Measurements from ENCODE around the gene EXOSC6.
"Not testable (repeated sequence)": the region's sequence is repeated elsewhere in the genome, so short reads cannot be mapped to it uniquely, and the experiment has no call there.

The EXOSC6 gene

DNA sequence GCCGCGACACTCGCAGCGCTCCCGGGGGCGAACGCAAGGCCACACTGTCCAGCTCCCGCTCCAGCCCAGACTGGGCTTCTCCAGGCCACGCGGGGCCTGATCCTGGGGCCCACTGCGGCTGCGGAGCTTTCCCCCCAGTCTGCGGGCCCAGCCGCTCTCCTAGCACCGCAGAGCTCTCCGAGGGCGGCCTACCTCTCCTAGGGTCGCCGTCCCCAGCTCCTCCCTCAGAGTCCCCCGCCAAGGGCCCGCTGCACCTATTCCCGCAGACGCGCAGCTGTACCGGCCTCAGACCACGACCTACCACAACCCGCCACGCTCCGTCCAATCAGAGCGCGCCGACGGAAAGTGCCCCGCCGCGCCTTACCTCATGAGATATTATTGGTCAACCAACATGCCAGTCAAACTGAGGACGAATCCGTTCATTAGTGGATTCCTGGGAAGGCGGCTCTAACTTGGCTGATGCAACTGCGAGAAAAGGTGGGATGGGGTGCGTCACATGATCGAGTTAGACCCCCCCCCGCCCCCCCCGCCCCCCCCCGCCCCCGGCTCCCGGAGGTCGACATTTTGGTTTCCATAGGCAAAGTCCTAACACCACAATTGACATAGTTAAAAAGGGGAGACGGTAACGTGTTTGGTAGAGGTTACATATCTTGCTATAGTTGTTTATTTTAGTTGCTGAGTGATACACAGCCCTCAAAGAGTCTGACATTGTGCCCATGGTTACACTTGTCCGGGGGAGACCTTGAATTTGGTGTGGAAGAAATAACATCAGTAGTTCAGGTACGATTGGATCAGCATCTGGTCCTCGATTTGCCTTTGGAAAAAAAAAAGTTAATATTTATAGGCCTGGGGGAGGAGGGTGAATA, 37.7 kb upstream of the EXOSC6 start, which contains the start of gene AARS1:
AARS1 (minus strand) TSS at position 278 of the 866 bp plus-strand sequence. CDS start 6,743 bp downstream, outside the sequence.
- TF ChIP-seq, protein P1, sequence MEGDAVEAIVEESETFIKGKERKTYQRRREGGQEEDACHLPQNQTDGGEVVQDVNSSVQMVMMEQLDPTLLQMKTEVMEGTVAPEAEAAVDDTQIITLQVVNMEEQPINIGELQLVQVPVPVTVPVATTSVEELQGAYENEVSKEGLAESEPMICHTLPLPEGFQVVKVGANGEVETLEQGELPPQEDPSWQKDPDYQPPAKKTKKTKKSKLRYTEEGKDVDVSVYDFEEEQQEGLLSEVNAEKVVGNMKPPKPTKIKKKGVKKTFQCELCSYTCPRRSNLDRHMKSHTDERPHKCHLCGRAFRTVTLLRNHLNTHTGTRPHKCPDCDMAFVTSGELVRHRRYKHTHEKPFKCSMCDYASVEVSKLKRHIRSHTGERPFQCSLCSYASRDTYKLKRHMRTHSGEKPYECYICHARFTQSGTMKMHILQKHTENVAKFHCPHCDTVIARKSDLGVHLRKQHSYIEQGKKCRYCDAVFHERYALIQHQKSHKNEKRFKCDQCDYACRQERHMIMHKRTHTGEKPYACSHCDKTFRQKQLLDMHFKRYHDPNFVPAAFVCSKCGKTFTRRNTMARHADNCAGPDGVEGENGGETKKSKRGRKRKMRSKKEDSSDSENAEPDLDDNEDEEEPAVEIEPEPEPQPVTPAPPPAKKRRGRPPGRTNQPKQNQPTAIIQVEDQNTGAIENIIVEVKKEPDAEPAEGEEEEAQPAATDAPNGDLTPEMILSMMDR (IDR thresholded peaks at IDR 0.05; ENCODE audit: insufficient read depth, low read length, poor library complexity, severe bottlenecking), result no peak
- no peak for TF ChIP-seq EZH2phosphoT487 (conservative IDR thresholded peaks at IDR 0.05; ENCODE audit: low read length)
- Histone ChIP-seq H3K4me3 (ENCODE audit: insufficient read depth, low read length, poor library complexity, severe bottlenecking) (peak within 1 kb of the TSS; percentile 94), H3K9me2 (replicated peaks; ENCODE audit: insufficient read depth, low read length) (no peaks in the 10 kb centered on the region), H3K27me3 (ENCODE audit: low read length) (no peaks in the 10 kb centered on the region), H3K36me3 (ENCODE audit: low read length) (peaks cover 12% of the 10 kb centered on the region), H3K79me2 (ENCODE audit: insufficient read depth, low read length) (peaks cover 43% of the 10 kb centered on the region), H3K9me3 (ENCODE audit: insufficient read depth, low read length) (no peaks in the 10 kb centered on the region), H3F3A (ENCODE audit: insufficient read depth) (peaks cover 20% of the 10 kb centered on the region), H3K9ac (ENCODE audit: low read length) (peak within 1 kb of the TSS; percentile 99), H2AFZ (ENCODE audit: low read depth, low read length, severe bottlenecking) (peak within 1 kb of the TSS; percentile 79), H4K20me1 (ENCODE audit: low read depth, low read length) (peaks cover 5% of the 10 kb centered on the region; the same call in 1 of the 2 replicates), H3K27ac (ENCODE audit: low read depth, low read length) (peak within 1 kb of the TSS; percentile 95), H3K4me2 (ENCODE audit: low read depth, low read length, poor library complexity, severe bottlenecking) (peak within 1 kb of the TSS; percentile 99)

DNA sequence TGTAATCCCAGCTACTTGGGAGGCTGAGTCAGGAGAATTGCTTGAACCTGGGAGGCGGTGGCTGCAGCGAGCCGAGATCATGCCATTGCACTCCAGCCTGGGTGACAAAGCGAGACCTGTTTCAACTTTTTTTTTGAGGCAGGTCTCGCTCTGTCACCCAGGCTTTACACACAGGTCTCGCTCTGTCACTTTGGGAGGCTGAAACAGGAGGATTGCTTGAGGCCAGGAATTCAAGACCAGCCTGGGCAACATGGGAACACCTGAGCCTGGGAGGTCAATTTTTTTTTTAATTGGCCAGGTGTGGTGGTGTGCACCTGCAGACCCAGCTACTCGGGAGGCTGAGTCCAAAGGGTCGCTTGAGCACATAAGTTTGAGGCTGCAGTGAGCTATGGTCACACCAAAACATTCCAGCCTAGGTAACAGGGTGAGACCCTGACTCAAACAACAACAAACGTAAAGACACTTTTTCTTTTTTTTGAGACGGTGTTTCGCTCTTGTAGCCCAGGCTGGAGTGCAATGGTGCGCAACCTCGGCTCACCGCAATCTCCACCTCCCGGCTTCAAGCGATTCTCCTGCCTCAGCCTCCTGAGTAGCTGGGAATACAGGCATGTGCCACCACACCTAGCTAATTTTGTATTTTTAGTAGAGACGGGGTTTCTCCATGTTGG, 35.7 kb upstream of the EXOSC6 start:
- peak overlapping the region; percentile 70 for H3K4me2 ChIP-seq (ENCODE audit: low read depth, low read length, poor library complexity, severe bottlenecking)
- not testable (repeated sequence) for H2AFZ ChIP-seq (ENCODE audit: low read depth, low read length, severe bottlenecking); H3K27me3 ChIP-seq (ENCODE audit: low read length); H3K9me2 ChIP-seq (replicated peaks; ENCODE audit: insufficient read depth, low read length); H3K9me3 ChIP-seq (ENCODE audit: insufficient read depth, low read length); H4K20me1 ChIP-seq (ENCODE audit: low read depth, low read length)
- H3K36me3 ChIP-seq (ENCODE audit: low read length), result peaks cover 14% of the 10 kb centered on the region
- H3K79me2 ChIP-seq (ENCODE audit: insufficient read depth, low read length), result peaks cover 62% of the 10 kb centered on the region
- H3K27ac ChIP-seq (ENCODE audit: low read depth, low read length), result peak overlapping the region; percentile 95
- peaks cover 20% of the 10 kb centered on the region for H3F3A ChIP-seq (ENCODE audit: insufficient read depth)
- peak overlapping the region; percentile 99 for H3K9ac ChIP-seq (ENCODE audit: low read length)
- H3K4me3 ChIP-seq (ENCODE audit: insufficient read depth, low read length, poor library complexity, severe bottlenecking), result peak overlapping the region; percentile 94

DNA sequence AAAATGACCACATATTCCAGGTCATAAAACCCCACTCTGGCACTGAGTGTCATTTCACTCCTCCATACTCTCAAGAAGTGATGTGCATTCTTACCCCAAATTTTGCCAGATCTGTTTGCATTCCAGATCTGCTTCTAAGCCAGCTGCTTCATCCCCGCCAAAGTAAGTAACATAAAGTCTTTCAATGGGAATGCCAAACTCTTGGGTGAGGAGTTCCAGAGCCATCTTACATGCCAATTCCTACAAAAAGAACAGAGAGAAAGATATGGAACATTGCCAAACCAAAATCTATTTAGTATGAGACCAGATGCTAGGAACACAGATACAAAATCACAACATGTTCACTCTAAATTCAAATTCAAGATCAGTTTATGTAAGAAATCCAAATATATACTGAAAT, 24.7 kb upstream of the EXOSC6 start:
- Histone ChIP-seq H3F3A (ENCODE audit: insufficient read depth) (no peaks in the 10 kb centered on the region), H3K27me3 (ENCODE audit: low read length) (no peaks in the 10 kb centered on the region), H2AFZ (ENCODE audit: low read depth, low read length, severe bottlenecking) (no peak overlapping the region), H4K20me1 (ENCODE audit: low read depth, low read length) (no peaks in the 10 kb centered on the region; the same call in 1 of the 2 replicates), H3K9me3 (ENCODE audit: insufficient read depth, low read length) (no peaks in the 10 kb centered on the region), H3K79me2 (ENCODE audit: insufficient read depth, low read length) (peaks cover 32% of the 10 kb centered on the region), H3K27ac (ENCODE audit: low read depth, low read length) (no peak overlapping the region), H3K4me3 (ENCODE audit: insufficient read depth, low read length, poor library complexity, severe bottlenecking) (no peak overlapping the region), H3K4me2 (ENCODE audit: low read depth, low read length, poor library complexity, severe bottlenecking) (no peak overlapping the region), H3K9ac (ENCODE audit: low read length) (no peak overlapping the region), H3K9me2 (replicated peaks; ENCODE audit: insufficient read depth, low read length) (no peaks in the 10 kb centered on the region), H3K36me3 (ENCODE audit: low read length) (peaks cover 43% of the 10 kb centered on the region)
- TF ChIP-seq, protein P1 (IDR thresholded peaks at IDR 0.05; ENCODE audit: insufficient read depth, low read length, poor library complexity, severe bottlenecking), result no peak
- no peak for TF ChIP-seq EZH2phosphoT487 (conservative IDR thresholded peaks at IDR 0.05; ENCODE audit: low read length)

All from SU-DHL-6 (cell line).